ENCODE data around the gene ECEL1.

DNA sequence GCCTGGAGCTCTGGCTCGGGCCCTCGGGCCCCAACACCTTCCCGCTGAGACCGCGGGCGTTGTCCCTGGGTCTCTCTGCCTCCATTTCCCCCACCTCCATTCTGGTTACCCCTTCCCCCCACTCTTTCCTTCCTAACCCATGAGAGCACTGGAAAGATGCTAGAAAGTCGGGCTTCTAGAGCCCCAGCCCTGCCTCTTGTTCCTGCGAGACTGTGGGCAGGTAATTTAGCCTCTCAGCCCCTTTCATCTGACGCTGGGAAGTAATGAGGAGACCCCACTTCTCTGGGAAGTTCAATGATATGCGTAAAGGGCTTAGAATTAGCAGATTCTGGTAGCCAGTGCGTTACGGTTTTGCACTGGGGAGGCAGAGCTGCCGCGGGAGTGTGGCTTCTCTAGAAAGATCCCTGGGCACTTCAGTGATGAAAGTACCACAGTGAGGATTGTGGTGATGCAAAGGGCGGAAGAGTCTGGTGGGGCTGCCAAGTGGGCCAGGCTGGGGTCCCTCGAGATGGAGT, 16.2 kb upstream of the ECEL1 start:
- TF ChIP-seq, protein P1, sequence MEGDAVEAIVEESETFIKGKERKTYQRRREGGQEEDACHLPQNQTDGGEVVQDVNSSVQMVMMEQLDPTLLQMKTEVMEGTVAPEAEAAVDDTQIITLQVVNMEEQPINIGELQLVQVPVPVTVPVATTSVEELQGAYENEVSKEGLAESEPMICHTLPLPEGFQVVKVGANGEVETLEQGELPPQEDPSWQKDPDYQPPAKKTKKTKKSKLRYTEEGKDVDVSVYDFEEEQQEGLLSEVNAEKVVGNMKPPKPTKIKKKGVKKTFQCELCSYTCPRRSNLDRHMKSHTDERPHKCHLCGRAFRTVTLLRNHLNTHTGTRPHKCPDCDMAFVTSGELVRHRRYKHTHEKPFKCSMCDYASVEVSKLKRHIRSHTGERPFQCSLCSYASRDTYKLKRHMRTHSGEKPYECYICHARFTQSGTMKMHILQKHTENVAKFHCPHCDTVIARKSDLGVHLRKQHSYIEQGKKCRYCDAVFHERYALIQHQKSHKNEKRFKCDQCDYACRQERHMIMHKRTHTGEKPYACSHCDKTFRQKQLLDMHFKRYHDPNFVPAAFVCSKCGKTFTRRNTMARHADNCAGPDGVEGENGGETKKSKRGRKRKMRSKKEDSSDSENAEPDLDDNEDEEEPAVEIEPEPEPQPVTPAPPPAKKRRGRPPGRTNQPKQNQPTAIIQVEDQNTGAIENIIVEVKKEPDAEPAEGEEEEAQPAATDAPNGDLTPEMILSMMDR (IDR thresholded peaks at IDR 0.05): no peak
- no peak for TF ChIP-seq EP300 (IDR thresholded peaks at IDR 0.05)
- TF ChIP-seq POLR2A (IDR thresholded peaks at IDR 0.05): no peak
- no peak for TF ChIP-seq POLR2AphosphoS5 (IDR thresholded peaks at IDR 0.05)

Measured in stomach (tissue), 4 donors.